ENCODE measurements around the gene FAM124A.
A peak's percentile ranks its signal among the peaks of the same experiment; 100 is the strongest.

FAM124A gene

DNA sequence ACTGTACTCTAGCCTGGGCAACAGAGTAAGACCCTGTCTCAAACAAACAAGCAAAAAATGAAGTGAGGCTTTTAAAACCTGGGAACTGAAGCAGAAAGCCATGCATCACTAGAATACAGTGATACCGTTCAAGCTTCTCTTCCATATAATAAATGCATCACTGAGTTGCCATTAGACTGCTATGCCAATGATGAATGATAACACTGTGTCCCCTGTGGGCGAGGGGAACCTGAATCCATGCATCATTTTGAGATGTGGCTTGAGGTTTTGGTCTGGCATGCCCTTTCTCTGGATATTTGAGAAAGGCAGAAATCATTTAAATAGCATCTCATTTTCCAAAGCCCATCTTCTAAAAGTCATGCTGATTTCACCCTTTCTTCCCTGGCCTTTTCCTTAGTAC is 1.5 kb upstream of the FAM124A start:
- no peak overlapping the region for H3K4me3 ChIP-seq (ENCODE audit: low read depth, low read length)

DNA sequence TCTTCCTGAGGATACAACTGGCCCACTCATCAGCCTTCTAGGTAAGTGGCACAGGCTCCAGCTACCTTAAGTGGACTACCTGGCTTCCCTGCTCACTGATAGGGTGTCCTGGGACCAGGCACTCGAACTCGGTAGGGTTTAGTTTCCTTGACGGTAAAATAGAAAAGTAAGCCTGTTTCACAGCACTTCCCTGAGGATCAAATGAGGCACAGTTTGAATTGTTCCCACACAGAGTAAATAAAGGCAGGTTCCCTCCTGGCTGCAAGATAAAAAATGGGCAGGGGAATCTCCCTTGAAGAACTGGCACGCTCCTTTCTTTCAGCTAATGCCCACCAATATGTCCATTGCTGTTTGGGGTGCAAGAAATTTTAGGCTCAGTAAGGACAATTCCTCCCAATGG is 1.1 kb upstream of the FAM124A start:
- H3K4me3 ChIP-seq (ENCODE audit: low read depth, low read length): no peak overlapping the region

DNA sequence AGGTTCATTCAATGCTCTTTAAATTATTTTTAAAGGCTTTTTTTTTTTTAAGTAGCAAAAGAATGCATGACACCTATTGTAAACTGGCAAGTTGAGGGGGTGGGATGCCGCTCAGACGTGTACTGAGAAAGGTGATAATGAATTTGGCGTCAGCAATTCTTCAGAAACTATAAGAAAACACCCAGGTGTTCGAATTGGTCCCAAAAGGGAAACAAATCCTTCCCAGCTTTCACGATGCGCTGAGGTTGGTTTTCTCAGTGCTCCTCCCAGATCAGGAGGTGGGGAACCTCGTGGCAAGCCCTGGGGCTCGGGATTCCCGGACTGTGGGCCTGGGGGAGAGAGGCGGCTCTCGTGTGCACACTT is 543 bp upstream of the FAM124A start:
- peak overlapping the region; percentile 84 for H3K4me3 ChIP-seq (ENCODE audit: low read depth, low read length)

DNA sequence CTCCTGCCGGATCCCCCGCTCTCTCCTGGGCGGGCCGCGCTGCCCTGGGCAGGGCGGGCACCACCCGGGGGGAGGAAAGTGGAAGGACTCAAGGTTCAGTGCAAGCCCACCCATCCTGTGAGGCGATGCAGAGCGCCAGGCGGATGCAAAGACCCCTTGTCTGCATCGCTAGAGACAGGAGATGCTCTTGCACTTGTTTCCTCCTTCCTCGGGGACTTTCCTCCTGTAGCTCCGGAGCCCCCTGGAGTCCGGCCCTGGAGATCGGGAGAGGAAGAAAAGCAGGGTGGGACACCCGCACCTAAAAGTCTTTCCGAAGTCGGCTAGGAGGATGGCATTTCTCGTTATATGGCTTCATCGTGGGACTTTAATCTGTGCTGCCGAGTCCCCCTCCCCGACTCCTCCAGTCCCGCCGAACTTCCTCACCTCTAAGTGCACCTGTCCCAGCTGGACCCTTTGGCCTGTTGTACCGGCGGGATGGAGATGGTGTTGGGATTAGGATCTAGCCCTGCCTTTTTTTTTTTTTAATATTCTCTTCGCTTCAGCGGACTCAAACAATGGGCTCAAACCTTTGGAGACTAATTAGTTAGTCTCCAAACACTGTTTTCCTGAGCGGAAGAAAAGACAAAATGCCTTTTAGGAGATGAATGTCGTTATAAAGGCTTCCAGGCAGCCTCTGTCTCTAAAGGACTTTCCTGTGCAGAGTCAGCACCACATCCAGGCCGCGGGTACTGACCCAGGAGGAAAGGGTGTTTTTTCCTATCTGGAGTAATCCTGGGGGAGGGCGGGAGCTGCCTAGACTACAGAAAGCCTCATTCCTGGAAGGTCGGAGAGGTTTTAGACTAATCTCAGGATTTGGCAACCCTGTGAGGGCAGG is 725 bp downstream of the FAM124A start:
- H3K4me3 ChIP-seq (ENCODE audit: low read depth, low read length): peak overlapping the region; percentile 94

DNA sequence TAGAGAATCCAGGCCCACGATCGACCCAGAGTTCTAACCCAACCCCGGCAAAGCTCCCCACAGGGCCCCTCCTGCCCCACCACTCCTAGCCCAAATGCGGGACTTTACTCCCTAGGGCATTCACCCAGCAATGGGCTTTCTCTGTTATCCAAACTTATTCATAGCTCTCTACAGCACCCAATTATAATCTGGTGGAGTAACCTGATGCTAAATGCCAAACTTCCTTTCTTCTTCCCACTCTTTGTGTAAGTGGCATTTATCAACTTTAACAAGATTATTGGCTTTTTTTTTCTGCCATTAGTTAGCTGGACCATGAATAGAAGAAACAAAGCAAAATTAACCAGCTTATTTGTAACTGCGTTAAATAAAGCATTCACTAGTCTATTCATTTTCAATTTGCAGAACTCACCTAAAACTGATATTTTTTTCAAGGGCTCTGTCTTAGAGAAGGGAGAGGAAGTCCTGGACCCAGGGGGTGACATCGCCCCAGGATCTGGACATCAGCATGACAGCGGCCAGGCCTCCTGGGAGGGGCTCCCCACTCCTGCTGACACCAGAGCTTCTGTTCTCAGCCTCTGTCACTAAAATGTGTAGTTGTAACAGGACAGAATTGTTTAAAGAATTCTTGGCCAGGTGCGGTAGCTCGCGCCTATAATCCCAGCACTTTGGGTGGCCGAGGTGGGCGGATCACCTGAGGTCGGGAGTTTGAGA is 1.5 kb downstream of the FAM124A start:
- peak overlapping the region; percentile 94 for H3K4me3 ChIP-seq (ENCODE audit: low read depth, low read length)

DNA sequence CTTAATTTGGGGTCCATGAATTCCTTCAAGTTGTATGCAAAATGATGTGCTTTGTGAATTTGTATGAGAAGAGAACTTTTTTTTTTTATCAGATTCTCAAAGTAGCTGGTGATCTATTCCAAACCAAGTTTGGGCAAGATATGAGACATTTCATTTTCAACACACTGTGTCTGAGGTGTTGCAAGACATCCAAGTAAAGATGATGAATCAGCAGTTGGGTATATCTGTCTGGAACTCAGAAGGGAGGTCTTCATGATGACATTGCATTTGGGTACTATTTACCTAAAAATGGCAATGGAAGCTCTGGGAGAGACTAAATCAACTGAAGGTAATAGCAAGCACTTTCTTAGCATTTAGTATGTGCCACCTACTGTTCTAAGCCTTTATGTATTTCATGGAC is 2.8 kb downstream of the FAM124A start:
- no peak overlapping the region for H3K4me3 ChIP-seq (ENCODE audit: low read depth, low read length)

DNA sequence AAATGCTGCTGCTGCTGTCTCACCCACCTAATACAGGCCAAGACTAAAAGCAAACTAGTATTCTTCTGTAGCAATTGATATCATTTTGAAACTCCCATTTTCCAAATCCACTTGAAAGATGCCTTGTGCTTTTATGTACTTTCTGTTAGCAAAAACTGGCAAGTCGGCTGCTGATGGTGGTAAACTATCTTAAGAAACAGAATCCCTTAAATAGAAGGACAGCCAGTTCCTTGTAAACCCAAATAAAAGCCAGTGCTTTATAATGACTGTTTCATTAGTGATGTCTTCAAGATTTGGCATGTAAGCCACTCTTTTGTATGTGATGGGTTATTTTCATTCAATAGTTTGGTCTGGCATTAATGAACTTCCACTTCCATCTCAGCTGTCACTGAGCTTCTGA is 5.2 kb downstream of the FAM124A start:
- no peak overlapping the region for H3K4me3 ChIP-seq (ENCODE audit: low read depth, low read length)

DNA sequence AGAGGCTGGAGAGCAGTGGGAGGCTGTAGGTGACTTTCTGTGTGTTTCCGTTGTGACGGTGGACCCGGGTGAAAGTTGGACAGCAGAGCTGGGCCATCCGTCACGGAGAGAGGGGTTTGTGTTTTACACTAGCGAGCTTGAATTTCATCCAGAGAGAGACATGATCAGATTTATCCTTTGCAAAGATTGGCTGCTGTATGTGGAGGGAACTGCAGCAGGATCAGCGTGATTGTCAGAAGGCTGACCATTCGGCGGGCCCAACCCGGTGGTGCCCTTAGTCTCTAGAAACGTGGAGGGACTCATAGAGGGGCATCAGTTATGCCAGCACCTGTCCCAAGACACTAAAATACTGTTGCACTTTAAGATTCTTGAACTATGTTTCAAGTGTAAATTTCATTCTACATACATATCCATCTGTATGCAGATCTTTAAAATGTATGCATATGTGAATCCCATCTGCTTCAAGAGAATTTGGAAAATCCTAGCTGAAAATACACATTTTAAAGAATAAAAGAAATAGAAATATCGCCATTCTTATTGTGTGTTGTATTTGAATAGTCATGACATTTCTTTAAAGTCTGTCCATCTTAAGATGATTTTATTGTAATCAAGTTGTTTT is 7.0 kb downstream of the FAM124A start:
- H3K4me3 ChIP-seq (ENCODE audit: low read depth, low read length): no peak overlapping the region

DNA sequence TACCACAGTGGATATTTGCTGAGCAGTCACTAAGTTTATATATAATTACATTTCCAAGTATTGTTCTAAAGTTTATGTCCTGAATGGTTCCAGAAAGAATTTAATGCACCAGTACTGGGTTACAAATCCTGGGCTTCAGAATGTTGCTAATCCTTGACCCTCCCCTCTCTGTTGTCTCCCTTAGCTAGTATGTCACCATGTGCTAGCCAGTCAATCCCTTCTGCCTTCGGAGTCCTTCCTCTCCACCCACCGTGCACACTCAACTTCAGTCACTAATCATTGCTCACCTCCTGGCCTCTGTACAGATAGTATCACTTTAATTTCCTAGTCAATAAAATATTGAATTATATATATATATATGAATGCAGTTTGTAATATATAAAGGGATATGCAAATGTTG is 7.5 kb downstream of the FAM124A start:
- H3K4me3 ChIP-seq (ENCODE audit: low read depth, low read length): no peak overlapping the region

DNA sequence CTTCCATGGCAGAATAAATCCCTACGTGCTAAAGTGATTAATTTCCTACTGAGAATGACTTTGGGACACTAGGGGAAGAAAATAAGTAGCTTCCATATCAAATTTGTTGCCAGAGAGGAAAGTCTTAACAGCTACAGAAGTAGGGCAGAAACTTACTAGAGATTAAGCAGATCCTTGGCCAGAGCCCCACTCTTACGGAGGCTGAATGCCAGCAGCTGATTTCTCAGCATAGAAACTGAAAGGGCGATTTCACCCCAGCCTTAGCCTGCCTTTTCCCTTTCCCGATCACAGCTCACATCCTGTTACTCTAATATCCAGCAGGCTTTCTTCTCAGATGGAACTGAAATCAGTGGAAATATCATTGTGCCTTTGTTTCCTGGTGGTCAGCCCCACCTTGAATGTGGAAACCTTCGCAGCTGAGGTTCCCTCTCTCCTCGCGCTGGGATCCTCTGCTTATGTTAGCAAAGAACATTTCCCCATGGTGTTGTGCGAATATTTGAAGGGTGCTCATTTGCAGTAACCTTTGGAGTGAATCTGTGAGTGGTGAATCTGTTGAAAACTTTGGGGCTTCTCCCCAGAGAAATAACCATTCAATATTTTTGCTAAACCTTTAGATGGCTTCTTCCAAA is 8.4 kb downstream of the FAM124A start:
- H3K4me3 ChIP-seq (ENCODE audit: low read depth, low read length): no peak overlapping the region

DNA sequence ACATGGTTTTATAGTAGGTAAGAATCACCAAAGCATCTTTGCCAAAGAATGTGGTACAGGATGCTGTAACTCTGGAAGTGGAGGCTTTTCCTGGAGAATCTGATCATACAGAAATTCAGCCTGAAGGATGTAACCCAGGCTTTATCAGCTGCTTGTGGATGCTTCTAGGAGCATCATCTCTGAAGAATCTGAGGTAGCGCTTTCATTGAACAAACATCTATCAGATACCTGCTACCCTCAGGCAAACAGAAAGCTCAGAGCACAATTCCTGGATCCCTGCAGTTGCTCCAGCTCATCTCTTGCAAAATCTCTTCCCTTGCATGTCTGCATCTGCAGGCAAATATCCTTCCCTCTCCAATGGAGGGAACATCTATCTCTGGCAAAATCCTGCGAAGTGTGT is 9.3 kb downstream of the FAM124A start:
- H3K4me3 ChIP-seq (ENCODE audit: low read depth, low read length): no peak overlapping the region

DNA sequence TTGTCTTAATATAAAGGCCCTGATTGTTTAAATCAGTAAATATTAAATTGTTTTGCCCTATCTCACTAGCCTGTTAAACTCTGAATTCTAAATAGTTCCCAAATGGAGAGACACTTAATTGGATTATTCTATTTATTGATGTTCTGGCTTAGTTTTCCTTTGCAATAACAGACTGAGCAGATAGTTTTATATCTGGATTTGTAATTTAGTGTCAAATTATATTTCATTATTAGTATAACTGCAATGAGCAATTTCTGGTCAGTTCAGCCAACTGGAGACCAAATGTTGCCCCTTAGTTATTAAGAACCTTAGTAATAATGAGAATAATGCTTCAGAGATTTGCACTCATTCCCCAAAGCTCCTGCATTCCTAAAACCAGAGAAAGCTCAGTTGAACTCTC is 10.1 kb downstream of the FAM124A start:
- no peak overlapping the region for H3K4me3 ChIP-seq (ENCODE audit: low read depth, low read length)

DNA sequence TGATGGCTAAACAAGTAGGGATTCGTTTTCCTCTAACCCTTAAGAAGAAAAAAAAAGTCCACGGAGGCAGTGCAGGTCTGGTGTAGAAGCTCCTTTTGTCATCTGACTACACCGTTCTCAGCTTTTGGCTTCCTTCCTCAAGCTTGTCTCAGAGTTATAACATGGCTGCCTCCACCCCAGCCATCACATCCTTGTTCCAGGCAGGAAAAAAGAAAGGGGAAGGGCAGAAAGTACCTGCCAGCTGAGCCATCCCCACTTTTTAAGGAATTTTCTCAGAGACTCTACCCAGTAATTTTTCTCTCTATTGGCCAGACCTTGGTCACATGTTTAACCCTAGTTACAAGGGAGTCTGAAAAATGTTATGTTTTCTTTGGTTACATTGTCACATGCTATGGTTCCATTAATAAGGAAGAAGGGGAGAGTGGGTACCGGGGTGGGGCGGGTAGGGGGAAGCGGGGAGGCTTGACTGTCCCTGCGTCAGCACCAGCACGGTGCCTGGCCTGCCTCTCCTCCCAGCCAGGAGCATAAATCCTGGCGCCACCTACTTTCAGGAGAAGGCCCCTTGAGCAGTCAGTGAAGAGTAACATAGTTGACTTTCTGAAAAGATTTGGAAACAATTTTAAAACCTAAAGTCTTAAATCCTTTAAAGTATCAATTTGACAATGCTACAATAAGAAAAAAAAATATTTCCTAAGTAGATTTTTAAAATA is 11.1 kb downstream of the FAM124A start:
- no peak overlapping the region for H3K4me3 ChIP-seq (ENCODE audit: low read depth, low read length)

DNA sequence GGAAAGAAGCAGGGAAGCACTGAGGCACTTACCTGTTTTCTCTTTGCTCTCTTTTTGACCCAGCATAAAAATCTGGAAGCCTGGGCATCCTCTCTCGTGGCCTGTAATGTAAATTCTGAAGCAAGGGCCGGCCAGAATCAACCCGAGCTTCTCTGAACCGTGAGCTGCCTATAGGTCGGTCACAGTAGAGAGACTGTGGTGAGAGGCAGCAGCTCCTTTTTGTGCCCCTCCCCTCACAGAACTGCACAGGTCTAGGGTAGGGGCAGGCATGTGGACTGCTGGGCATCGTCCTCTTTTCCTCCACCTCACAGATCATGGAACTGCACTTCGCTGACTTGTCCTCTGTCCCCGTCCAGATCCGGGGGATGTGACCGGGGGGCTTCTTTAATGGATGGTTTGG is 12.5 kb downstream of the FAM124A start:
- no peak overlapping the region for H3K4me3 ChIP-seq (ENCODE audit: low read depth, low read length)

DNA sequence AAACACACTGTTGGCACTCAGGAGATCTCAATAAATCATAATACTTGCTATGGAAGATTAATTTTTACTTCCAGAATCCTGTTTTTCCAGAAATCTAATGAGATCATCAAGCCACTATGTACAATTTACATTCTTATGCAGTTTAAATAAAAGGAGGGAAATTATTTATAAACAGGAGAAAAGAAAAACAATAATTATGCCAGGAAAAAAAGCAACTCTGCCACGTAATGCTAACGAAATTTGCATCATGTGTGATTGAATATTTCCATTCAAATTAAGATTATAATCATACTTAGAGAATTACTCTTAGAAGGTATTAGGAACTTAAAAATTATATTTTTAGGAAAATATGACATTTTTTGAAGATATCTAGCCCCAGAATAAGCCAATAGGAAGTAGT is 13.0 kb downstream of the FAM124A start:
- H3K4me3 ChIP-seq (ENCODE audit: low read depth, low read length): no peak overlapping the region

DNA sequence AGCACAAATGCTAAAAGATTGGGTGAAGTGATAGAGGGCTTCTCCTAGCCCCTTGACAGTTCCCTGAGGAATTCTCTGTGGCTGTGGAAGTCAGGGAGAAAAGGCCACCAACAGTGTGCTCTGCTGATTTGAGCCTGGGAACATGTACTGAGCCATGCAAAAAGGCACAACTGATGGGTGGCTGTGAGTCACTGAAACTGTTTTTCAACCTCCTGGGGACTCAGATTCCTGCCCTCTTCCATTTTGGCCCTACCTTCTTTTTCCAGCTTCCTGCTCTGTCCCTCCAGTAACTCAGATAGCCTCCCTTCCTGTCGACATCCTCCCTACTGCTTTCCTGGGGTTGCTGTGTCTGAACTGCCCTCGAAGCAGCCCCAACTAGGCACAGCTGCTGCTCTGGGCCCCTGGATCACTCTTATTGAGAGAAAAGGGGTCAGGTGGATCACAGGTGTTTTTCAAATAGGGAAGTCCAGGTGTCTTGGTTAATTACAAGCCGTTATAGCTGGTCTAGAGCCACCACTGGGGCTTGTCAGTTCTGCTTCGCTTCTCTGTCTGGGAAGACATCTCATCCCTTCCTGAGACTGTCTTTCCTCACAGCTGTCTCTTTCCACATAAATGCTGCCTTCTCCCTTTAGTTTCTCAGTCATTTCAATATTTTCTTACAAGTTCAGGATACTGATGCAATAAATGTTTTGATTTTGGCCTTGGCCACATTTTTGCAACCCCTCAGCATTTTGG is 13.7 kb downstream of the FAM124A start:
- no peak overlapping the region for H3K4me3 ChIP-seq (ENCODE audit: low read depth, low read length)

DNA sequence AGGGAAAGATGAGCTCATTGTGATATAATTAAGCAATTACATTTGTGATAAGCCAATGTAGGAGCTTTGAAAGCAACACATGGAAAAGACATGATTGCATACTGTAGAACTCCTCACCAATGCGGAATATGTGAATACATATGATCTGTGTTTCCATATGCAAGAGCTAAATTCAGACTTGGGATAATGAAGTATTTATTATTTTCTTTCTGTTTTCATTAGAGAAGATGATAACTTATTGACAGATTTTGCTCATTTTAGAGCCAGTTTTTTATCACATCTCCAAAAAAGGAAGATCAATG is 14.2 kb downstream of the FAM124A start:
- no peak overlapping the region for H3K4me3 ChIP-seq (ENCODE audit: low read depth, low read length)

DNA sequence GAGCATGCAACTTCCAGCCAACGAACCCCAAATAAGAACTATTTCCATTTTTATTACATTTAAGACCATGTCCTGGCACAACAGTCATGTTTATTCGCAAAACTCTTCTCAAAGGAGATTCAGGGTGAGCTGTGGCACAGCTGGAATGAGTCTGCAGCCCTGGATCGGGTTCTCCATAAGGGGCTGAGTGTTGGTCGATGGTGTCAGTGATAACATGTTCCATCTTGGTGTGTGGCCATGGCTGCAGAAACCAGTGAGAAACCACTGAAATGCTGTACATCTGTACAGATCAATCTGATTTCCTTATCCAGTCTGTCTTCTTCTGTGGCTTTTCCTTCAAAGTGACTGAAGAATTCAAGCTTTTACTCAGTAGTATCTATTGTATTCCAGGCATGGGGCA is 15.2 kb downstream of the FAM124A start:
- no peak overlapping the region for H3K4me3 ChIP-seq (ENCODE audit: low read depth, low read length)

DNA sequence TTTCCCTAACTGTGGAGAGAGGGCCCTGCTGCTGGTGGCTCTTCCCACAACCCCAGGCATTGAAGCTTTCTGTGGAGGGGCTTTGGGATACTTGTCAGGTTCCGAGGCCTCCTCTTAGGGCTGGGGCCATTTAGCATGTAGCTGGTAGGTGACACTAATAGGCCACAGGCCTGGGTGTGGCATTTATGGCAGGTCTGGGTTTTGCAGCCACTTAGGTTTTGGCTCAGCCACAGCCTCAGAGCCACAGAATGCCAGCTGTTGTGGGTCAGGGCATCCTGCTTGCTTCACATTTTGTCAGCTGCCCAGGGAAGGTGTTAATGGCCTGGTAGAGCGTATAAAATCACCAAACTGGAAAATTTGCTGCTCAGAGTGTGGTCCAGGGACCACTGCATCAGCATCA is 15.7 kb downstream of the FAM124A start:
- no peak overlapping the region for H3K4me3 ChIP-seq (ENCODE audit: low read depth, low read length)

DNA sequence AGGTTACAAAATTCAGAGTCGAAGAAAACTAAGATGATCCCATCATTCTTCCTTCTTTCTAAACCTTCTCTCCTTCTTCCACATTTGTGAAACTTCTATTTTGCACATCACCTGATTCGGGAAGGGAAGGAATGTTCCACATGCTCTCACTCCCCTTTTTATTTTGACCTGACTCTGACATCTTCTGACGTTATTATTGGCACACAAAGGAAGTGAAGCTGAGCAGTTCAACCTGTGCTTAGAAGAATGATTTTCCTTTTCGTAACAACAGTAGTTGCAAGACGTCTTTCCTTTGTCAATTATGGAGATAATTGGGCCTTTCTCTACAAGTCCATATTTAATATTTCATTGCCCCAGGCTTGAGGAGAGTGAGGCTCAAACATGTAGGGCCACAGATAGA is 18.0 kb downstream of the FAM124A start:
- no peak overlapping the region for H3K4me3 ChIP-seq (ENCODE audit: low read depth, low read length)

DNA sequence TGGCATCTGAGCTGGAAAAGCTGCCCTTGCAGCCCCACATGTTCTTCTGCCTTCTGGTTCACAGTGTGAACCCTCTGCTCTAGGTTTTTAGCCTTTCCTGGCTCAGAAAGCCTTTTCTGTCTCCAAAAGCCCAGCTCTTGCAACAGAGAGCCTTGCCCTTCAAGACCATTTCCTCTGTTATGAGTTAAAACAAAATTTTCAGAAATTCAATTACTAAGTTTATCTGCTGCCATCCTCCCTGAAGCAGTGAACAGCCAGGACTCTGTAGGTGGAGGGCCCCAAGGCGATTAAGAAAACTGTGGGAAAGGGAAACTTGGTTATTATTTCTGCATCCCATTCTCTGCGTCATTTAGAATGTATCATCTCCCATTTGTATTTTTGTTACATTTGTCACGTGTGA is 18.8 kb downstream of the FAM124A start:
- no peak overlapping the region for H3K4me3 ChIP-seq (ENCODE audit: low read depth, low read length)
